Inflammatory macrophage treated with lipopolysaccharide for 1 hour (primary cell): ENCODE results near the gene MGAT5.

Source experiments
- DNase-seq, 2 donors: peaks; one replicate each; pipeline ENCODE4 v3.0.0-alpha.2; 2020 to 2022

Gene MGAT5

GRCh38 chr2:134344954-134345697 is 91.3 kb downstream of the MGAT5 start:
- no peak for DNase-seq

GRCh38 chr2:134346141-134346540 is 92.3 kb downstream of the MGAT5 start:
- no peak for DNase-seq

DNA sequence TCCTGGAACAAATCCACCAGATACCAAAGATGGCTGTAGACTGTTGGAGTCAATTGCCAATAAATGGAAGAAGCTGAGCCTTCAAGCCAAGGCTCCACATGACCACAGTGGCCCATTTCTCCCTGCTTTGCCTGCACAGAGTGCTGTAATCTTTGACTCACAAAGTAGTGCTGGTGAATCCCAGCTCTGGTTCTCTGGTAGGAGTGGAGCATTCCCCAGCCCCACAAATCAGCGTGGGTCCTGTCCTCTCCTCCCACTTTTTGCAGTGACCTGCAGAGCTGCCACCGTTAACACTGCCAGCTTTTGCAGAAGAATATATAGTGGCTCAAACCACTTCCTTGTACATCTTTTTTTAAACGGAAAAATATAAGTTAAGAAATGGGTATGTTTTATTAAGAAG is 93.9 kb downstream of the MGAT5 start:
- no peak for DNase-seq

- peak in 1 of 2 donors; percentile 2 for DNase-seq
Observed at GRCh38 chr2:134348239-134348638, 94.4 kb downstream of the MGAT5 start.

DNA sequence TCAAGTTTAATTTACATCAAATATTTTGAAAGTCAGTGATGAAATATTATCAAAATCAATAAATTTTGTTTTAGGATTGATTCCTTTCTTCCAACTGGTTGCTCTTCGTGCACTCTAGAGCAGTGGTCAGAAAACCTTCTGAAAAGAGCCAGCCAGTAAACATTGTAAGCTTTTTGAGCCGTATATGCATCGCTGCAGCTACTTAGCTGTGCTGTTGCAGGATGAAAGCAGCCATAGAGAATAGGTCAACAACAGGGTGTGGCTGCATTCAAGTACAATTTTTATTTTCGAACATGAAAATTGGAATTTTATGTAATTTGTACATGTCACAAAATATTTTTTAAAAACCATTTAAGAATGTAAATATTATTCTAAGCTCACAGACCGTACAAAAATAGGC is 94.9 kb downstream of the MGAT5 start:
- DNase-seq = no peak

DNA sequence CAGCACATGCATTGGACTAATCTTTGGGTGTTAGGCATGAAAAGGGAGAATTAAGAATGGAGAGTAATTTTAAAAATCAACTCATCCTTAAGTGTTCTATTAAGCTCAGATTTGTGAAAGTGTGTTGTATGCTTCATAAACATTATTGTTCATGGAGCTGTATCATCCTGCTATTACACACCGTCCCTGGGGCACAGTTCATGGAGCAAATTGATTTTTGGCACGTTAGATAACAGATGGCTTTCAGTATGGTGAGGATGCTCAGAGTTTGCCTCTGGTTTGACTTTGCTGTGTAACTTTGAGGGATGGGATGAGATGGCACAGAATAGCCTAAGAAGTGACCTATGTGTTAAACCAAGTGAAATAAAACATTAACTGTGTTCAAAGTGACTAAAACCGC is 97.1 kb downstream of the MGAT5 start:
- DNase-seq = no peak

DNA sequence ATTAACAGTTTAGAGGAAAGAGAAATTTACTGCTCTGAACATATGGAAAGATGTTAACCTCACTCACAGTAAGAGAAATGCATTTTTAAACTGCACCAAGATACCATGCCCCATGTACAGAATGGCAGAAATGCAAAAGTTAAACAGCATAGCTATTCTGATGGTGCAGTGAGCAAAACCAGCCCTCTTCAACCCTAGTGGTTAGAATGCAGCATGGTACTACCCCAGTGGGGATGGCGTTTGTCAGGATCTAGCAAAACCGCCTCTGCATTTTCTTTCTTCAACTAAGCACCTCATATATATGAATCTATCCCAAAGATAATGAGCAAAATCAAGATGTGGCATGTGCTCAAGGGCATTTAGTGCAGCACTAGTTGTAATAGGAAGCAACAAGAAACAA is 98.0 kb downstream of the MGAT5 start:
- DNase-seq = no peak

DNA sequence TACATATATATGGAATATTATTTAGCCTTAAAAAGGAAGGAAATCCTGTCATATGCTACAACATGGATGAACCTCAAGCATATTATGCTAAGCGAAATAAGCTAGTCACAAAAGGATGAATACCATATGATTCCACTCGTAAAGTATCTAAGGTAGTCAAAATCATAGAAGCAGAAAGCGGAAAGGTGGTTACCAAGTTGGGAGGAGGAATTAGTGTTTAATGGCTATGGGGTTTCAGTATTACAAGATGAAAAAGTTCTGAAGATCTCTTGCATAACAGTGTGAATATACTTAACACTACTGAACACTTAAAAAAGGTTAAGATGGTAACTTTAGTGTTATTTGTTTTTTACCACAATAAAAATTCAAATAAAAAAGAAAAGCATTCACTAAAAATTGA is 99.0 kb downstream of the MGAT5 start:
- DNase-seq = no peak

DNA sequence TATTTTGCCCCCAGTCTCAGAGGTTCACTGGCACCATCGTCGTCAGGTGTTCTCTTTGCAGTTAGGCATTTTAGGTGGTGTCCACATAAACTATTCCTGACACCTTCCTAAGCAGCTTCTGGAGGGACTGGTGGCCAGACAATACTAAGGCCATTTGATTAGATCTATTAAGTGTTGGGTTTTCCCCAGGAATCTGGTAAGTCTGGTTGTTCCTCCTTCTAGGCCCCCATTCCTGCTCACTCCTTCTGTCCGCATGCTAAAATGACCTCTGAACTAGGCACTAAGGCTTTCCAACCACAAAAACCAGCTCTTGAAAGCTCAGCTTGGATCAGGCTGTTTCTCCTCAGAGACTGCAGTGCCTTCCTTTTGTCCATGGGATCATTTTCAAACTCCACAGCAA is 100.7 kb downstream of the MGAT5 start:
- no peak for DNase-seq

GRCh38 chr2:134357814-134358213 is 103.9 kb downstream of the MGAT5 start:
- DNase-seq = no peak

DNA sequence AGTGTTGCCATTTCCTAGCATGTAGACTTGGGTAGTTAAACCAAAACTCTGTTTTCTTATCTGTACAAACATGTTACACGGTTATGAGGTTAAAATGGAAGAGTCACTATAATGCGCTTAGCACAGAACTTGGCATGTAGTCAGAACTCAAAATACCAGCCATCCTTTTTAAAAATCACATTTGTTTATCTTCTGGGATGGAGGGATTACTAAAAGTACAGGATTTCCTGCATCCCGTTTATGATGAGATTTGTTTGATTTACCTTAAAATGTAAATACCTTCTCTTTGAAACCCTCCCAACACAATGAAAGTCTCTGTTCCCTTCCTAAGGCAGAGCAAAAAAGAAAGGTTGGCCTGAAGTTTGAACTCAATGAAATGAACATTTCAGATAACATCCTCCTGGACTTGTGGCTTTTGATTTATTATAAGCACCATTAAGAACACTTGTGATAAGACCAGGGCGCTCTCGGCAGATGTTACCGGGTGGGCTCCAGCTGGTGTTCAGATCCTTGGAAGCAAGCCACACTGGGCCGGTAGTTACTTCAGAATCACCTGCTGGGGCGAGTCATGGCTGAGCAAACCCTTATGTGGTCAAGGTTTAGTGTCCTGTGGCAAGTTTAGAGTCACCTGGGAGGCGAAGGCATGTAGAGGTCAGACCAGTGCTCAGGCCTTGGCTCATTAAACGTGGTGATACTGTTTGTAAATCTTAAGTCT is 105.7 kb downstream of the MGAT5 start:
- no peak for DNase-seq

- no peak for DNase-seq
Observed at GRCh38 chr2:134360745-134361487, 107.0 kb downstream of the MGAT5 start.

DNA sequence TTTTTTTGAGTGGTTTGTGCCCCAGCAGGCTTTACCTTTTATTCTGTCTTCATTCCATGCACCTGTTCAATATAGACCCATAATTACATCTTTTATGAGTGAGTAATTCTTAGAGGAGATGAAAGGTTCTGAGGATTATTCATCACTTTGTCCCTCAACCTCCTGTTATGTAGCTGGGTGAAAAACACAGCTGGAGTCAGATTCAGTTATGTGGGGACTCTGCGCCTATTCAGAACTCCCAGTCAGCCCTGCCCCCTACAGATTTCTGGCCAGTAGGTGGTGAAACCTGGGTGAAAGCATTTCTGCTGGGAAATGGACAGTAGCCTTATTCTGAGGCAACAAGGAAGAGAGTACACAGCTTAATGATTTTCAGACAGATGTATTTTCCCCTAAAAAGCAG is 107.8 kb downstream of the MGAT5 start:
- DNase-seq = no peak

GRCh38 chr2:134362152-134362668 is 108.3 kb downstream of the MGAT5 start:
- no peak for DNase-seq

DNA sequence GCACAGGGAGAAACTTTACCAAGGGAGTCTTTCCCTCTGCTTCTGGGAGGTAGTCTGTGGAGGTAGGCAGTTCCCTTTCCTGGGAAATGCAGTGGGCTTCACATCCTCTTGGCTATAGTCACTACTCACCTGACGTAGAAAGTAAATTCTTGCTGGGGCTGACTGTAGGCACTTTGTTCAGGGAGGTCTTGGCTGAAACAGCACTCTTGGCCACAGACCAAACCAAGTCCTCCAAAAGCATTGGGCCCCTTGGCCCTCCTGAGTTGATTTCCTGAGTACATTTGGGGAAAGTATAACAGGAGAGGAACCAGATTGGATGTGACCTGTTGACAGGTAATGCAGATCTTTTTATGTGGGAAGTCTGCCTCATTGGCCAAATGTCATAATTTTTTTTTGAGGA is 108.9 kb downstream of the MGAT5 start:
- no peak for DNase-seq

DNA sequence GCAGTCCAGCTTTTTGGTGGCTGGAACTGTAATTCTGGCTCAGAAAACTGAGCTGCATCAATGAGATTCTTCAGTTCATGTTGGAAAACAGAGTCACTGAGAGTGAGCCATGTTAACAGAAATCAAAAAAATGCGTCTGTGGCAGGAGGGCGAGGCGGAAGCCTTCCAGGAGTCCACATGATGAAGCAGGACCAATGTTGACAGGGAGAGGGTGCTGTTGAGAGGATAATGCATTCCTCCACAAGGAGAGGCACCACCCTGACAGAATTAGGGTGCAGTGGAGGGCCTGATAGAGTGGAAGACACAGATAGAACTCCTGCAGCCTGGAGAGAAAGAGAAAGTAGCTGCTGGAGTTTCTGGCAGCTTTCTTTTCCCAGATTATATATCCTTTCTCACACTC is 111.5 kb downstream of the MGAT5 start:
- no peak for DNase-seq

DNA sequence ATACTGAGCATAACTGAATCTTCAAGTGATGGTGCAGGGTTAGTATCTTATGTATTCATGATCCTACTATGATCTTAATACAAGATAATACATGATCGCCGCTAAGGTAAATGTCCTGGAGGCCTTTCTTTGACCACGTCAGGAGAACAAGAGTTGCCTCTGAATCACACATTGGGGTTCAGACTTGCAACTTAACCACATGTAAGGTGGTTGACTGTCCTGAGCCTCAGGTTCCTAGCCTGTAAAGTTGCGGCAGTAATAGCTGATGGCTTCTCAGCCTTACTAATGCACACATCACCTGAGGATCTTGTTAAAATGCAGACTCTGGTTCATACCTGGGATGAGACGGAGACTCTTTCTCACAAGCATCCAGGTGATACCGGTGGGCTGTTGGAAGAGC is 112.5 kb downstream of the MGAT5 start:
- DNase-seq = no peak

- DNase-seq = no peak
Observed at GRCh38 chr2:134367213-134367612, 113.3 kb downstream of the MGAT5 start.

GRCh38 chr2:134368009-134368817 is 114.3 kb downstream of the MGAT5 start:
- DNase-seq = no peak

DNA sequence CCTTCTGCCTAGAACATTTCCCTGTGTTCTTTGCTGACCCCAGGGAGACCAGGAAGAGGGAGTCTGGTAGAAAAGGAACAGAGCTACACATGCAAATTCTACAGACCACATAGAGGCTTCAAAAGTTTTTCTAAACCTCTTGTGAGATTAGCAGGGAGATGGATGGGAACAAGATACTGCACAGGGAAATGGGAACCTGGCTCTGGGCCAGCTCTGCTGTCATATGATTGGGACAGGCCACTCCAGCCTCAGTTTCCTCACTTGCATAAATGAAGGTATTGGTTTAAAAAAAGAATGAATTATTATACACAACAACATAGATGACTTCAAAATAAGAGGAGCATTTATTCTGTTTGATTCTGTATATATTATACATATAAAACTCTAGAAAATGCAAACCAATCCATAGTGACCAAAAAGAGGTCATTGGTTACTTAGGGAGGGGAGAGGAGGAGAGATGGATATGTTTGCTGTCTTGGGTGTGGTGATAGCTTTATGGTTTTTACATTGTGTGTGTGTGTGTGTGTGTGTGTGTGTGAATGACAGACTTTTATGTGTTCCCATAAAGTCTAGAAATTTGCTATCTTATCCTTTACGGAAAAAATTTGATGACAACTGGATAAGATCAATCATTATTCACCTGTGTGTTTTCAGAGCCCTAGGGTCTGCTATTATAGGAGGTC is 115.5 kb downstream of the MGAT5 start:
- DNase-seq = no peak

DNA sequence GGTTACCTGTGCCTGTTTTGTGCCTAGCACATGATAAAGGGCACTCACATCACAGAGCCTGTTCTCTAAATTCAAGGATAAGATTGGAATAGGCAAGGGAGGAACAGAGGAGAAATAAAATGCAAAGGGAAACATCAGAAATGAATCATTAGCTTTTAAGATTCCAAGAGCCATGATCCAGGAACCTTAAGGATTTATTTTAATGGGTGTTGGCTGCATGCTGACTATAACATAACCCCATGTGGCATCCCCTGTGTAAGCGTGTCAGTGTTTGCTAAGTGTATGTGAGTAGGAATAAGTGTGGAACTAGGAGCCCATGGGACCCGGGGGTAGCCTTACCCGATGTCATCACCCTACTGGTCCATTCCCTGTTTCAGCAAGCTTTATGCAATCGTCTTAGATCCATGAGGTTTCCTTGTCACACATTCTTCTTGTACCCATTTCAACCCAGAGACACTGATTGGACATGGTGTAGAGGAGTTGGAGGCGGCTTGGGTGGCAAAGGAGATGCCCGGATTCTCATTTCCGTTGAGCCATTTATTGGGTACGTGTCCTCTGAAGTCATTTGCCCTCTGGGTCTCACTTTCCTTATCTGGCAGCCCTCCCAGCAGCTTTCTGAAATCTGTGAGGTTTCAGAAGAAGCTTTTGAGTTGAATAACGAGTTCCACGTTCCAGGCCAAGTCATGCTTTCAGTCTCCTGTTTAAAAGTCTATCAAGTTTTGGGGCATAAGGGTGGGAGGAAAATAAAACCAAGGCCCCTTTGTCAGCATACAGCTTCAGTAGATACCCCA is 117.0 kb downstream of the MGAT5 start:
- DNase-seq = no peak
